SK-N-MC (cell line): ENCODE measurements around the gene CCHCR1.

Experiments used
- EZH2 ChIP-seq: fragments of 200-600 bp; sonication (generic); IDR thresholded peaks from one replicate; pipeline ENCODE4 v1.6.1; 2017; ENCODE audit warnings: antibody characterized with exemption
- FOXP2 ChIP-seq: optimal IDR thresholded peaks from 2 replicates; pipeline ENCODE3; 2011; ENCODE audit warnings: mild to moderate bottlenecking, moderate library complexity; ENCODE audit not compliant: insufficient read depth; ENCODE audit errors: extremely low read length, control extremely low read depth
- POLR2AphosphoS5 ChIP-seq: IDR thresholded peaks from 2 replicates; pipeline ENCODE4 v1.6.1; 2012; ENCODE audit warnings: mild to moderate bottlenecking, low read depth, low read length, borderline replicate concordance

- TF ChIP-seq EZH2 (no peak), POLR2AphosphoS5 (no peak), FOXP2 (no peak)
Observed at GRCh38 chr6:31179042-31179386, 21.4 kb upstream of the CCHCR1 start.
